HG03378 (cell line): ENCODE measurements around the gene SDF4.
"Not testable (repeated sequence)": the region's sequence is repeated elsewhere in the genome, so short reads cannot be mapped to it uniquely, and the experiment has no call there.

ENCODE experiments used
- ATAC-seq: cut with Tn5 transposase; IDR thresholded peaks from one replicate; pipeline ENCODE4 v1.9.1; 2021; ENCODE audit warnings: mild to moderate bottlenecking, moderate library complexity; ENCODE audit not compliant: unreplicated experiment

The SDF4 gene

DNA sequence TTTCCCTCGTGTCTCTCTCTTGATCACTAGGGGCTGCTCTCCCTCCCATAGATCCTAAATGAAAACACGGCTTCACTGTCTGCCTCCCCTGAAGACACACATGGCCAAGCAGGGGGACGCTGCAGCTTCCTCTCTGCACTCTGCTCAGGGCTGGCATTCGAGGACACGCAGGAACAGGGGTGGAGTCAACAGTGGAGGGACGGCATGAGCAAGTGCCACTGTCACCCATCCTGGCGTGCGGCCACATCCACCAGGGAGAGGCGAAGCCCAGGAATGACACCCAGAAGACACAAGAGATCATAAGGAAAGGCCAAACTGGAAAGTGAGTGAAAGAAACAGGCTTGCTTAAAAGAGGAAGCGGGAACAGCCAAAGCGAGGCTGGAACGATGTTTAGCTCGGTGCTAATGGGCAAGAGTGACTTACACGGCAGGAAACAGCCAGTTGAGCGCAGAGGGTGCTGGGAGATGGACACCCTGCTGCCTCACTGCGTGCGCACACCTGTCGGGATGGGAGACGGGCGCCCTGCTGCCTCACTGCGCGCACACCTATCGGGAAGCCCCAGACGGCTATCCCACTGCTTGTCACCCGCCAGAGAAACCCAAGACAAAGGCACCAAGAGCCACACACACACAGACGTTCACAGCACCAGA is 28.3 kb upstream of the SDF4 start:
- ATAC-seq: no peak

DNA sequence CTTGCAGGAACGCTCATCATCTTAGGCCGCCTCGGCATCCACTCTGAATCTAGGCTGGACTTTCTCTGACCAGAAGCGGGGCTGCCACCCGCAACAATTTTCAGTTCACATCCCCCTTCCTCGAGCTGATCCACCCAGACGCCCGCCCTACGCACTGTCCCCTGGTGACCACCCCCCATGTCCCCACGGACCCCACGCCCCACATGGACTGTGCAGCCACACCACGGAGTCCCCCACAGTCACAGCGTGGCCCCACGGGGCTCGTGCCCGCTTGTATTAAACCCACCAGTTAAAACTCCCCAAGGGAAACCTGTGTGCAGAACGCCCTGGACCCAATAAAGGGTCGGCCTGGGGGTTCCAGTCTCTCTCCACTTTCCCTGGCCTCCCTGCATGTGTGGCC is 27.7 kb upstream of the SDF4 start:
- no peak for ATAC-seq

DNA sequence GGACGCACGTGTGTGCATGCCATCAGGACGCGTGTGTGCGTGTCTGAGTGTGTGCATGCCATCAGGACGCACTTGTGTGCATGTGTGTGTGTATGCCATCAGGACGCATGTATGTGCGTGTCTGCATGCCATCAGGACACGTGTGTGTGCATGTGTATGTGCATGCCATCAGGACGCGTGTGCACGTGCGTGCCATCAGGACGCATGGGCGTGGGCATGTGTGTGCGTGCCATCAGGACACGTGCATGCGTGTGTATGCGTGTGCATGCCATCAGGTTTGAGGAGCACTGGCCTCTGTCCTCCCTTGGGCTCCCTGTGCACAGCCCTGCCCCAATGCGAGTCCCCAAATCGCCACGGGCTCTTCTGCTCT is 27.3 kb upstream of the SDF4 start:
- no peak for ATAC-seq

DNA sequence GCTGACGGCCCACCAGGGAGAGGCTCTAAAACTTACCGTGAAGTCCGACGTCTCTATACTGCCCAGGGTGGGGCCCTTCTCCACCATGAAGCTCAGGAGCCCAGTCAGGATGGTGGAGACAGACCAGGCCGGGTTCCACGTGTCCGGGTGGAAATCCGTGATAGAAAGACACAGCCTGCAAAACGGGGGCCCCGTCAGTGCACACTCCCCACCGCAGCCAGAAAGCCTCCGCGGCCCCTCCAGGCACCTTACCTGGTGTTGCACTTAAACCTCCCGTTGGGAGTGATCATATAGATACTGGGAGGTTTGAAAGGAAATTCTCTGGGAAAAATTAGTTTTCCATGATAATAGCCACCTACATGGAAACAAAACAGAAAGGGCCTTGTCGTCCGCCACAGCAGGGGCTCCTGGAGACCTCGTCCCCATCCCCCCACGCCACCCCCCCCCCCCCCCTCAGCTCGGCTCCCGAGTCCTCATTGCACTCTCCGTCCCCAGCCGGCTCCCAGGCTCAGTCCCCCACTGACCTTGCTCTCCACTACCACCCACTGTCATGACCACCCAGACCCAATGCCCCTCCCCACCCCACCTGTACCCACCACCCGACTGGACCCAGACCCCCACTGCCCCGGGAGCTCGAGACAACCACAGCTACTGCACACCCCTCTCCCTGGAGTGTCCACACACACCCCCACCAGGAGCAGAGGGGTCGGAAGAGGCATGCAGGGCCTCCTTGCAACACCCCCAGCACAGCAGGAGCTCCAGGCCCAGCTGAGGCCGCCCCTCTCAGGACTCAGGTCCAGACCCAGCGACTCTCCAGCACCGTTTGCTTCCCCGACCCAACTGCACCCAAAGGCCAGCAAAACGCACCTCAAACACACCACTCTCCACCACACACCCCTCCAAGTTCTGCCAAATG is 25.4 kb upstream of the SDF4 start:
- no peak for ATAC-seq

DNA sequence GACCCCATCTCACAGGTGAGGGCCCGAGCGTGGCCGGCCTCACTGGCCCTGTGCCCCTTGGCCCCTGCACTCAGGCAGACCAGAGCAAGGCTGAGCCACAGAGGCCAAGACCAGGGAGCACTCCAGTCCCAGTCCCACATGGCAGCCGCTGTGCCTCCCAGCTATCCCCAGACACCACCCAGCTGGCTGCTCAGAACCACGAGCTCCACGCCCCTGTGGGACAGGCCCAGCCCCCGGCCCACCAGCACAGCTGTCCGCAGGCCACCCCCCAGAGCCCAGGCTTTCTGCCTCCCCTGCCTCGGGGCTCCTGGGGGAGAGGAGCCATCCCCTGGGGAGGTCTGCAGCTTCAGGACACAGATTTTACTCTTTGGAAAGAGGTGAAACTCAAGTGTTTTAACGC is 23.8 kb upstream of the SDF4 start:
- ATAC-seq: no peak

DNA sequence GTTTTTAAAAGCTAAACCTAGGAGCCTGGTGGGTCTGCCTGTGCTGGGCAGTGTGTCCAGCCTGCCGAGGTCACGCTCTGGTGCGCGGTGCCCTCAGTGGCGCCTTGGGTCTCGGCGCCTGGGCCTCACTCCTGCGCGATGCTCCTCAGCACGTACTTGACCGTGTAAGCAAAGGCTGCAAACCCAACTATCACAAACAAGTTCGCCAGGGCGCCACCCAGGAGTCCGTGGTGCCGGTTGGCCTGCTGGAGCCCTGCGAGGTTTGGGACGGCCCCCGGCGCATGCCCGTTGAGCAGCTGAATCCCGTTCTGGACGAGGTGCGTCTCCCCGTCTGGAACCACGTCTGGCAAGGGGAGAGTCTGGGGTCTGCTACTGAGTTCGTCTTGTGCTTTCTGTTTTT is 23.3 kb upstream of the SDF4 start:
- no peak for ATAC-seq

DNA sequence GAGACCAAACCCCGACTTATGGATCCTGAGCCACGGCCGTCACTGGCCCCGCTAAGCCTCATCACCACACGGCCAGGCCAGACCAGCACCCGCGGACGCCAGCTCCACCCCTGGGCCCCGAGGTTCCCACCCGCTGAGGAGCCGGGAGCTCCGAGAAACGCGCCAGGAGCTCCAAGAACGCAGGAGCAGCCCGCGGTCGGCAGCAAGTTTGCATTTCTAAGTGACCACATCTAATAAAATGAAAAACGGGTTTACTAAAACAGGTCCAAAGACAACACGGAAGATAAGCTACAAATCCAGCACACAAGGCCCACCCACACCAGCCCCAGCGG is 22.8 kb upstream of the SDF4 start:
- ATAC-seq: no peak

DNA sequence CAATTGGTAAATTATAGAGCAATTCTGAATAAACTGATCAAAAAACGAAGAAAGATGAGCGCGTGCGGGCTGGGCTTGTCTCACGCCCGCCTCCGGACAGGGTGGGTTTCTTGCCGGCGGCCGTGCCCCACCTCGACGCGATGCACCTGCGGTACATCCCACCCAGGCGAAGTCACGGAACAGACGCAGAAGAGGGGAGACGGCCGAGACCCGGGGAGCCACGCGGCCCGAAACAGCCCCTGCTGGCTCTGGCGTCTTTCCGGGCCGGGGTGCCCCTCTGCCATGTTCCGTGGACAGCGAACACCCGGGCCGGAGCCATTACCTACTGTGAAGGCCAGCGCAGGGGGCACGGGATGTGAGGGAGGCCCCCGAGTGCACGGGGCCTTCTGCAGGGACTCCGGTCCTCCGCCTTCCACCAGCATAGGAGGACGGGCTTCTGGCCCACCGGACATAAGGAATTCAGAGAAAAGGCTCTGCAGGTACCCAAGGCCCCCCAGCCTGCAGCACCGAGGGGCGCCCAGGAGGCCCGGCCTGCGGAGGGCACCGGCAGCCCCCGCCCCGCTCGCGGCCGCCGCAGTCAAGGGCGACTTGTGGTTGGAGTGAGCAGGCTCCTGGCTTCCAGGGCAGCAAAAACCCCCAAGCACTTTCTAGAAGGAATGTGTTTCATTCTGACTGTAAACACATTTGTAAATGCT is 22.3 kb upstream of the SDF4 start:
- ATAC-seq: no peak

DNA sequence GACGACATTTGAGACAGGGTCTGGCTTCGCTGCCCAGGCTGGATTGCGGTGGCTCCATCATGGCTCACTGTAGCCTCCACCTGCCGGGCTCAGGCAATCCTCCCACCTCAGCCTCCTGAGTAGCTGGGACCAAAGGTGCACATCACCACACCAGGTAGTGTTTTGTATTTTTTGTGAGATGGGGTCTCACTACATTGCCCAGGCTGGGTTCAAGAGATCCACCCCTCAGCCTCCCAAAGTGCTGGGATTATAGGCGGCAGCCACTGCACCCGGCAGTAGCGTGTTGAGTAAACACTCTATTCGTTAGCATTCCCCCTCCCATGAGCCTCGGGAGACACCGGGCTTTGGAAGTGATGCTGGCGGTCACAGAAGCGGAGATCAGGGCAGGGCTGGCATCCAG is 21.5 kb upstream of the SDF4 start:
- no peak for ATAC-seq

DNA sequence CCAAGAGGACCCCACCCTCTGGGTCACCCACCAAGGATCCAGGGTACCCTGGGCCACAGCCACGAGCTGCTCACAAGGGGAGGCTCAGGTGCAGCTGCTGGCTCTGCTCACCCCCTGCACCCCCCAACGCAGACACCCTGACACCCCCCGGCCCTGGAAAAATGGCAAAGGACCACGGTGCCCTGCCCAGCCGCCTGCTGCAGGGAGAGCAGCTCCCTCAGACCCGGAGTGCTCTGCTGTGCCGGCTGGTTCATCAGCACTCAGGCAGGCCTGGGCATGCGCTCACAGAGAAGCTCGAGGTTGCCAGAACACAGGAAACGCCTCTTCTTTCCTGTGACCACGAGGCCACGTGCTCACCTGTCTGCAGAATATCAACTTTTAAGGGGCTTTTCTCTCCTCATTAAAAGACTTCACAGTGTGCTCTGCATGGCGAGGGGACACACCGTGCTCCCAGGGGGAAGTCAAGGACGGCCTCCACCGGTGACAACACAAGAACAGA is 19.0 kb upstream of the SDF4 start:
- ATAC-seq: peak; percentile 64

DNA sequence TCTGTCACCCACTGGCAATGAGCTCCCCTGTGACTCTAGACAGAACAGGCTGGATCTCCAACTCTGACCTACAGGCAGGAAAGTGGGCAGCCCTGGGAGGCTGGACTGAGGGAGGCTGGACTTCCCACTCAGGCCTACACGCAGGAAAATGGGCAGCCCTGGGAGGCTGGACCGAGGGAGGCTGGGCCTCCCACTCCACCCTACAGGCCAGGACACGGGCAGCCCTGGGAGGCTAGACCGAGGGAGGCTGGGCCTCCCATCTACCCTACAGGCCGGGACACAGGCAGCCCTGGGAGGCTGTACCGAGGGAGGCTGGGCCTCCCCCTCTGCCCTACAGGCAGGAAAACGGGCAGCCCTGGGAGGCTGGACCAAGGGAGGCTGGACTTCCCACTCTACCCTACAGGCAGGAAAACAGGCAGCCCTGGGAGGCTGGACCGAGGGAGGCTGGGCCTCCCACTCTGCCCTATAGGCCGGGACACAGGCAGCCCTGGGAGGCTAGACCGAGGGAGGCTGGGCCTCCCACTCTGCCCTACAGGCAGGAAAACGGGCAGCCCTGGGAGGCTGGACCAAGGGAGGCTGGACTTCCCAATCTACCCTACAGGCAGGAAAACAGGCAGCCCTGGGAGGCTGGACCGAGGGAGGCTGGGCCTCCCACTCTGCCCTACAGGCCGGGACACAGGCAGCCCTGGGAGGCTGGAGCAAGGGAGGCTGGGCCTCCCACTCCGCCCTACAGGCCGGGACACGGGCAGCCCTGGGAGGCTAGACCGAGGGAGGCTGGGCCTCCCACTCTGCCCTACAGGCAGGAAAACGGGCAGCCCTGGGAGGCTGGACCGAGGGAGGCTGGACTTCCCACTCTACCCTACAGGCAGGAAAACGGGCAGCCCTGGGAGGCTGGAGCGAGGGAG is 16.5 kb upstream of the SDF4 start:
- ATAC-seq: not testable (repeated sequence)

DNA sequence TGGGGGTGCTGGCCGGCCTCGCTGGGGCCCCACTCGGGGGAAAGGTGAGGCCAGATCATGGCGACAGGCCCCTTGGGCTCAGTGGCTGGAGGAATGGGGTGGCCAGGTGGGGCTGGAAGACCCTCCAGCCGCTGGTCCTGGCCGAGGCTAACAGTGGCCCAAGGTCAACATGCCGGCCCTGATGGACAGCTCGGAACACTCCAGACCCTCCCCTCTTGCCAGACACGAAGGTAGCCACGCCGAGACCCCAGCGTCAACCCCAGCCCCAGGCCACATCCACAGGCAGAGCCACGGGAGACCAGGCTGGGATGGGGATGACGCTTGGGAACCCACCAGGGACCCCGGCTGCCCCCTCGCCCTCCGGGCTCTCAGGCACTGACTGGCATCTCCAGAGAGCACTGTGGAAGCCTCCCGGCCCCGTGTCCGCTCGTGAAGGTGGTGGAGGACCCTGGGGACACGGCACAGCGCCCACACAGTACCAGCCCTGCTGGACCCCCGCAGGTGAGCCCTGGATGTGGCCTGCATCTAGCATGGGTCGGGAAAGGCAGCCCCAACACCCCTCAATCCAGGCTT is 15.6 kb upstream of the SDF4 start:
- no peak for ATAC-seq

DNA sequence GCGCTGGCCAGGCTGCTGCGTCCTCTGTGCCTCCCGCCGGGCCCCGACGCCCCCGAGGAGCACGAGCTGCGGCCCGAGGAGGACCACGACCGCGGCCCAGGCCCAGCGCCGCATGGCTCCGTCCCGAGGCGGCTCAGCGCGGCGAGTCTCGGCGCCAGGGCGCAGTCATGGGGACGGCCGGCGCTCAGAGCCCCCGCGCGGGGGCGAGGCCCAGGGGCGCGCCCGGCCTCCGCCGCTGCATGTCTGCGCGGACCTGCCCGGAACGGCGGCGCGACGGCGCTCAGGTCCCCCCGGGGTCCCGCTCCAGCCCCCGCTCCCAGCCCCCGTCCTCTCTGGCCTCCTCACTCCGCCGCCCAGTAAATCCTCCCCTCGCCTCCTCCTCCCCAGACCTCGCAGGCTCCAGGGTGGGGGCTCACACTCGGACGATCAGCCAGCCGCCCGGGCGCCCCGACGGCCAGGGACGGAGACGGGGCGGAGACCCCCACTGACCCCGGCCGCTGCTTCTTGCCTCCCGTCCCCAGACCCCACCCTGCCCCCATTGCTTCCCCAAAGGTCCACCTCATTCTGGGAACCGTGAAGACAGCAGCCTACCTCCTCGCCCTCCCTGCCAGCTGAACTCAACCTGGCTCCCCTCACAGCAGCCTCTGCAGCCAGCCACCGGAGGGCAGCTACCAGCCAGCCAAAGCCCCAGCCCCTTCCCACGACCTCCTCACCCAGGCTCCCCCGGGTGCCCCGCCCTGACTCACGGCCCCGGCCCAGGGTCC is 15.0 kb upstream of the SDF4 start, which contains the start of gene C1QTNF12:
Gene C1QTNF12 (minus strand): TSS at position 146 of the 764 bp plus-strand sequence. CDS start 32 bp downstream, at position 114.
- ATAC-seq: no peak

DNA sequence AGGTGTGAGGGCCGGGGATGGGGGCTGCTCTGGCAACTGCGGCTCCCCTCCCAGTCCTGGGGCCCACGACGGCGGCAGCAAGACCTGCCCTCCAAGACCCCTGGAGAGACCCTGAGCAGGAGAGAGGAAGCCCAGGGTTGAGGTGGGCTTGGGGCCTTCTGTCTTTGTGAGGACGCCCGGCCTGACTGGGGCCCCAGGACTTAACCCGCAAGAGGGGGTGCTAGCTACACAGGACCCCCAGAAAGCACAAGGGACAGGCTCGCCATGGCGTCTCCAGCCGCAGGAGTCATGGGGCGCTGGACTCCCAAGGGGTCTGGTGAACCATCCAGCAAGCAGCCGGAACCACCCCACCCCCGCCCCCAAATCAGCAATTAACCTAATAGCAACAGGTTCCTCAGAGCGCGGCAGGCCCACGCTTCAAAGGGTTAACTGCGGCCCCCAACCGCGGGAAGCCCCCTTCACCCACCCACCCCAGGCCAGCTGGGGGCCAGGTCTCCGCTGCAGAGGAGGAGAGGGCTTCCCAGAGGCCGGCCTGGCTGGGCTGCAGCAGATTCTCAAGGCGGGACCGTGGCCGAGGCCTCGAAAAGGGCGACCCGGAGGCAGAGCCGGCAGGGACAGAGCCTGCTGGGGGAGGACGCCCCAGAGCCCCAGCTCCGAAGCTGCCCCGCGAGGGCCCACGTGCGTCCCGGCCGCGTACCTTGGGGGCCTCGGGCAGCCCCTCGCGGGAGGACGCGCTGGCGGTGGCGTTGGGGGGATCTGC is 14.2 kb upstream of the SDF4 start:
- ATAC-seq: no peak

DNA sequence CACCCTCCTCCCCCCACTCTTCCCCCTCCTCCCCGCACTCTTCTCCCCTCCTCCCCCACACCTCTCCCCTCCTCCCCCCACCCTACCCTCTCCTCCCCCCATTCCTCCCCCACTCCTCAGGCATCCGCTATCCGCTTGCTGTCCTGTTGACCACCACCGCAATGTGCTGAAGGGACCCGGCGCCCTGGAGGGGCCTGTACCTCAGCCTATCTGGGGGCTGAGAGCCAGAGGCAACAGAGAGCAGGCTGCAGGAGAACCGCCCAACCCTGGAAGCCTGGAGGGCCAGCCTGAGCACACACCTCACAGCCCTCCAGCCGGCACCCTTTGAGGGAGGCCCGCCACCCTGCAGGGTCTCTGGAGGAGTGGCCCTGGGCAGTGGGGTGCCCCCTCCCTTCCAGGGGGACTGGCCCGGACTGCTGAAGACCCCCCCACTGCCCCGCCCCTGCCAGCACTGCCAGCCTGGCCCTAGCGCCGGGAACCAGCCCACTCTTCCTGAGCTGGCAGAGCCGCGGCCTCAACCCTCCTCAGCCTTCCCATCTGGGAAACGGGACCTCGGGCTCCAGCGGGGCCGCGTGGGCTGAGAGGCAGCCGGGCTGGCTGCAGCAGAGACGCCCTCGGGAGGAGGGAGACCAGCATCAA is 13.5 kb upstream of the SDF4 start:
- ATAC-seq: no peak

DNA sequence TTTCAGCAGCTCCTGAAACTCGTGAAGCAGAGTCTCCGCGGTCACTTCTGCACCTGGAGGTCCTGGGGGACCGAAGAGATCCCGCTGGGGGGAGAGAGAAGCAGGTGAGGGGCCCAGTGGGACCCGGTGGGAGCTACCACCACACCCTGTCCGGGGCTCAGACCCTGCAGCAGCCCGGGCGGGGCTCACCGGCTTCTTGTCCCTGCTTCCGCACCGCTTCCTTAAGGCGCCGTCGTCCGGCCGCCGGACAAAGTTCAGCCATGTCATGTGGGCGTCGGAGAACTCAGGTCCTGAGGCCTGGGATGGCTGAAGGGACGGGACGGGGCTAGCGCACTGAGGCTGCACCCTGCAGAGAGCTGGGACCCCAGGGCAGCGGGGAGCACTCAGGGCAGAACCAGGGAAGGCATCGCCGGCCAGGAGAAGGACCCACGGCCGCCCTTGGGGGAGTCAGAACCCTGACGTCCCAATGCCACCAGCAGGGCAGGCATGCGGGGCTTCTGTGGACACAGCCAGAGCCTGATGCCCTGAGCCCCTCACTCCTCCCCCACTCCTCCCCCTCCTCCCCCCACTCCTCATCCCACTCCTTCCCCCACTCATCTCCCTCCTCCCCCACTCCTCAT is 12.5 kb upstream of the SDF4 start:
- ATAC-seq: no peak

DNA sequence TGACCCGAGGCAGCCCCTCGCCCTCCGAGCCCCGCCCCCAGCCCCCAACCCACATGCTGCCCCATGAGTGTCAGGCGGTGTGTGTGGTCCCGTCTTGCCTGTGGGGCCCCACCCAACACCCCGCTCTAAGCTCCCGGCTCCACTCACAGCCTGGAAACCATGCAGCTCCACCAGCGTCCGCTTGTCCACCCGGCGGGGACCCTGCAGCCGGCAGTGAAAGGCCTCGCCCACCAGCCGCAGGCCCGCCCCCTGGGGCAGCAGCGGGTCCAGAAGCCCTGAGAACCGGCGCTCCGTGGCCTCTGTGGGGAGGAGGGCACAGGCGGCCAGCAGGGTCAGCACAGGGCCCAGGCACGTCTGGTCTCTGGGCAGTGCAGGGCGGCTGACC is 12.0 kb upstream of the SDF4 start:
- ATAC-seq: no peak

DNA sequence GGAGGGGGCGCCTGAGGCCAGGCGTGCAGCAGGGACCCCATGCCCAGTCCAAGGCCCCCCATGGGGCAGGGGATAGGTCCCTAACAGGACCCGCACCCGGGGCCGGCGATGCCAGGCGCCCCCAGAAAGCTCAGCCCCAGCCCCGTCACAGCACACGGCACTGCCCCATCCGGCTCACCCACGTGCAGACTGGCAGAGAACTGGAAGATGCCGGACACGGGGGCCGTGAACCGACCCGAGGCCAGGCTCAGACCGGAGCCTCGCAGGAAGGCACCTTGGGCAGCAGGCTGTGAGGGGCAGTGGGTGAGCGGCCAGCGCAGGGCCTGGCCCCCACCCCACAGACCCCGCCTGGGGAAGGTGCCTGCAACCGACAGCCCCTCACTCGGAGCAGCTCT is 11.5 kb upstream of the SDF4 start:
- ATAC-seq: no peak
